GM10266 (cell line): ENCODE results near the gene RRM1.
"Not testable (repeated sequence)": the region's sequence is repeated elsewhere in the genome, so short reads cannot be mapped to it uniquely, and the experiment has no call there.

ENCODE experiments used
- DNase-seq: peaks from one replicate; pipeline ENCODE4 v3.0.0; 2012; ENCODE audit errors: extremely low spot score
- TF ChIP-seq, protein P1 (sequence below): IDR thresholded peaks from 2 replicates; pipeline ENCODE4 v1.5.1; 2012; ENCODE audit warnings: mild to moderate bottlenecking, low read depth; ENCODE audit not compliant: control insufficient read depth, insufficient read depth; ENCODE audit errors: missing control alignments

Gene RRM1

GRCh38 chr11:4094348-4095291 is at the start of gene RRM1:
TSS of gene RRM1 (plus strand) at chr11:4094799. CDS start at chr11:4095013, 214 bp downstream.
- TF ChIP-seq, protein P1, sequence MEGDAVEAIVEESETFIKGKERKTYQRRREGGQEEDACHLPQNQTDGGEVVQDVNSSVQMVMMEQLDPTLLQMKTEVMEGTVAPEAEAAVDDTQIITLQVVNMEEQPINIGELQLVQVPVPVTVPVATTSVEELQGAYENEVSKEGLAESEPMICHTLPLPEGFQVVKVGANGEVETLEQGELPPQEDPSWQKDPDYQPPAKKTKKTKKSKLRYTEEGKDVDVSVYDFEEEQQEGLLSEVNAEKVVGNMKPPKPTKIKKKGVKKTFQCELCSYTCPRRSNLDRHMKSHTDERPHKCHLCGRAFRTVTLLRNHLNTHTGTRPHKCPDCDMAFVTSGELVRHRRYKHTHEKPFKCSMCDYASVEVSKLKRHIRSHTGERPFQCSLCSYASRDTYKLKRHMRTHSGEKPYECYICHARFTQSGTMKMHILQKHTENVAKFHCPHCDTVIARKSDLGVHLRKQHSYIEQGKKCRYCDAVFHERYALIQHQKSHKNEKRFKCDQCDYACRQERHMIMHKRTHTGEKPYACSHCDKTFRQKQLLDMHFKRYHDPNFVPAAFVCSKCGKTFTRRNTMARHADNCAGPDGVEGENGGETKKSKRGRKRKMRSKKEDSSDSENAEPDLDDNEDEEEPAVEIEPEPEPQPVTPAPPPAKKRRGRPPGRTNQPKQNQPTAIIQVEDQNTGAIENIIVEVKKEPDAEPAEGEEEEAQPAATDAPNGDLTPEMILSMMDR = no peak
- peak; percentile 88 for DNase-seq

DNA sequence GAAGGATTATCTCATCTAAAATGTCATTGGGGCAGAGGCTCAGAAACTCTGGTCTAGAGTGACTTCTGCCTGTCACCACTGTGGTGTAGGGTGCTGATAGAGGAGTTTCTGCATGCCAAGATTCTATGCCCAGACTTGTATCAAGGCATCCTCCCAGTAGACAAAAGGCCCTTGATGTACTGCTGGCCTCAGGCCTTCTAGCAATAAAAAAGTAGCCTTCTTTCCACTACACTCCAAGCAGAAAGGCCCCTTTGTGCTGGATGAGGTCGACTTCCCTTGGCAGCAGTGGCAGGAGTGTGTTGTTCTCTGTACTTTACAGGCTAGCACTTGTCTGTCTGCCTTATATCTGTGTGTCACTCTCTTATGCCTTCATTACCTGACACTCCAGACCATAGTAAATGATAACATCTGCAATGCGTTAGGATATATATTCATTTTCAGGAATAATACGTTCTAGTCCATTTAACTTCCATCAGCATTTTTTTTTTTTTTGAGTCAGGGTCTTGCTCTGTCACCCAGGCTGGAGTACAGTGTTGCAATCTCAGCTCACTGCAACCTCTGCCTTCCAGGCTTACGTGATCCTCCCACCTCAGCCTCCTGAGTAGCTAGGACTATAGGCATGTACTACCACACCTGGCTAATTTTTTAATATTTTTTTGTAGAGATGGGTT is 49.5 kb upstream of the RRM1 start:
- DNase-seq = no peak
- TF ChIP-seq, protein P1 = no peak

DNA sequence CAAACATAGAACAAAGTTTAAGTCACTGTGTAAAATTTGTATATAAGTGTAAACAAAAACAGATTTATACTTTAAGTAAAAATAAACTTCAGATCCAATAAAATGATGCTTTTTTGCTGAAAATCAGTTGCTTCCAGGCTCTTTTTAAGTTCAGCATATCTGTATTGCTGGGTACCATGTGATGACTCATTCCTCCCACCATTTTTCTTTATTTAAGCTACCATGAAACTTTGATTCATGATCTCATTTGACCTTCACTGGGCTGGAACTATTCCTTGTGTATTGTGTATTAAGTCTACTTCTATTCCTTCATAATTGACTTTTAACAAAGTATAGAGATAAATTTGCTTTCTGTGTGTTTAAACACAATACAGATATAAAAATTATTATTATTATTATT is 46.3 kb upstream of the RRM1 start:
- no peak for DNase-seq
- TF ChIP-seq, protein P1 = no peak

DNA sequence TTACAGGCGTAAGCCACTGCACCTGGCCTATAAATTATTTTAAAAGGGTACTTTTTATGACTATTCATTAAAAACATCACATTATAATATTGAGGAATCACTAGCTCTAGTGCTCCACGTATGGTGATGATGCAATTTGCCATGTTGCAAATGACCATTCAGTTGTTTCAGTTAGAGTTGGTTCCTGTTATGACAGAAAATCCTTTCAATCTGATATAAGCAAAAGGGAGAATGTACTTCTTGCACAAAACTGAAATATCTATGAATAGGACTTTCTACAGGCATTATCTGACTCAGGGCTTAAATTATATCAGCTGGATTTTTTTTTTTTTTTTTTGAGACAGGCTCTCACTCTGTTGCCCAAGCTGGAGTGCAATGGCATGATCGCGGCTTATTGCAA is 45.6 kb upstream of the RRM1 start:
- TF ChIP-seq, protein P1 = no peak
- DNase-seq = no peak

DNA sequence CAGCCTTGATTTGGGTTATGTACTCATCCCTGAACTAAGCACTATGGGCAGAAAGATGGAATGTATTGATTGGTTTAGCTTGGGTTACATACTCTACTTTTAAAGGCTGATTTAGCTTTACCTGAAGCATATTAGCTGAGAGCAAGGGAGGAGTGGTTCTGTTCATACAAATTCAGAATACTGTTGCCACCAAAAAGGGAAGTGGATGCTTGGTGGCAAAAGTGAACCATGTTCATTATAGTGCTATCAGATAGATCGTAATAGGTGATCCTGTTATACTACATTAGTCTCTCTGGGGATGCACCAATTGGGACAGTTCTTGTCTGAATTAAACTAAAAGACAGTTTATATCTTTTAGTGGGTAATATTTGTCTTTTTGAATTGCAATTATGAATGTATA is 44.5 kb upstream of the RRM1 start:
- TF ChIP-seq, protein P1 = no peak
- DNase-seq = no peak

- DNase-seq = not testable (repeated sequence)
Observed at GRCh38 chr11:4053200-4053599, 41.4 kb upstream of the RRM1 start.

- TF ChIP-seq, protein P1 = no peak
Observed at GRCh38 chr11:4054643-4055042, 40.0 kb upstream of the RRM1 start.

More at GRCh38 chr11:4054643-4055042, 40.0 kb upstream of the RRM1 start:
- DNase-seq = no peak
